ENCODE measurements around the gene COL12A1.

Gene COL12A1

GRCh38 chr6:75113446-75113845 lies 92.4 kb downstream of the COL12A1 start:
- H3K27ac ChIP-seq (ENCODE audit: low read depth, low read length) = no peak overlapping the region
- H3K9me3 ChIP-seq (ENCODE audit: control insufficient read depth in 5 of 5, low read length in 5 of 5) = no peaks in the 10 kb centered on the region
- H3K4me1 ChIP-seq (ENCODE audit: control insufficient read depth in 5 of 5, insufficient read depth in 5 of 5, low read length in 5 of 5) = peaks cover 0 to 19% (median 8%) of the 10 kb centered on the region in 5 donors
- peaks cover 0 to 31% (median 13%) of the 10 kb centered on the region in 5 donors for H3K36me3 ChIP-seq (ENCODE audit: control insufficient read depth in 5 of 5, insufficient read depth in 5 of 5, low read length in 5 of 5)
- no peak overlapping the region for H3K4me3 ChIP-seq (ENCODE audit: low read depth in 1 of 5, low read length in 5 of 5)
- no peak overlapping the region for H3K9ac ChIP-seq (ENCODE audit: low read length in 5 of 5)
- H3K27me3 ChIP-seq (ENCODE audit: control insufficient read depth in 5 of 5, insufficient read depth in 4 of 5, low read length in 5 of 5) = no peaks in the 10 kb centered on the region

GRCh38 chr6:75109765-75110164 lies 96.1 kb downstream of the COL12A1 start:
- no peak overlapping the region for H3K4me3 ChIP-seq (ENCODE audit: low read depth in 1 of 5, low read length in 5 of 5)
- no peak overlapping the region for H3K27ac ChIP-seq (ENCODE audit: low read depth, low read length)
- H3K9me3 ChIP-seq (ENCODE audit: control insufficient read depth in 5 of 5, low read length in 5 of 5) = no peaks in the 10 kb centered on the region
- H3K36me3 ChIP-seq (ENCODE audit: control insufficient read depth in 5 of 5, insufficient read depth in 5 of 5, low read length in 5 of 5) = peaks cover 4 to 27% (median 9%) of the 10 kb centered on the region in 5 donors
- no peak overlapping the region for H3K9ac ChIP-seq (ENCODE audit: low read length in 5 of 5)
- peaks cover 0 to 21% (median 3%) of the 10 kb centered on the region in 5 donors for H3K4me1 ChIP-seq (ENCODE audit: control insufficient read depth in 5 of 5, insufficient read depth in 5 of 5, low read length in 5 of 5)
- H3K27me3 ChIP-seq (ENCODE audit: control insufficient read depth in 5 of 5, insufficient read depth in 4 of 5, low read length in 5 of 5) = no peaks in the 10 kb centered on the region

GRCh38 chr6:75109022-75109421 lies 96.8 kb downstream of the COL12A1 start:
- Histone ChIP-seq H3K4me1 (ENCODE audit: control insufficient read depth in 5 of 5, insufficient read depth in 5 of 5, low read length in 5 of 5) (peaks cover 0 to 25% (median 3%) of the 10 kb centered on the region in 5 donors), H3K27me3 (ENCODE audit: control insufficient read depth in 5 of 5, insufficient read depth in 4 of 5, low read length in 5 of 5) (no peaks in the 10 kb centered on the region), H3K9ac (ENCODE audit: low read length in 5 of 5) (no peak overlapping the region), H3K9me3 (ENCODE audit: control insufficient read depth in 5 of 5, low read length in 5 of 5) (no peaks in the 10 kb centered on the region), H3K4me3 (ENCODE audit: low read depth in 1 of 5, low read length in 5 of 5) (no peak overlapping the region), H3K27ac (ENCODE audit: low read depth, low read length) (peak overlapping the region; percentile 73), H3K36me3 (ENCODE audit: control insufficient read depth in 5 of 5, insufficient read depth in 5 of 5, low read length in 5 of 5) (peaks cover 4 to 31% (median 10%) of the 10 kb centered on the region in 5 donors)

GRCh38 chr6:75108333-75108974 lies 97.4 kb downstream of the COL12A1 start:
- Histone ChIP-seq H3K9me3 (ENCODE audit: control insufficient read depth in 5 of 5, low read length in 5 of 5) (no peaks in the 10 kb centered on the region), H3K9ac (ENCODE audit: low read length in 5 of 5) (peak overlapping the region in 1 of 5 donors; percentile 8), H3K27ac (ENCODE audit: low read depth, low read length) (peak overlapping the region; percentile 73), H3K27me3 (ENCODE audit: control insufficient read depth in 5 of 5, insufficient read depth in 4 of 5, low read length in 5 of 5) (no peaks in the 10 kb centered on the region), H3K4me1 (ENCODE audit: control insufficient read depth in 5 of 5, insufficient read depth in 5 of 5, low read length in 5 of 5) (peaks cover 0 to 28% (median 5%) of the 10 kb centered on the region in 5 donors), H3K36me3 (ENCODE audit: control insufficient read depth in 5 of 5, insufficient read depth in 5 of 5, low read length in 5 of 5) (peaks cover 4 to 34% (median 10%) of the 10 kb centered on the region in 5 donors), H3K4me3 (ENCODE audit: low read depth in 1 of 5, low read length in 5 of 5) (no peak overlapping the region)

- H3K9ac ChIP-seq (ENCODE audit: low read length in 5 of 5) = no peak overlapping the region
- H3K4me1 ChIP-seq (ENCODE audit: control insufficient read depth in 5 of 5, insufficient read depth in 5 of 5, low read length in 5 of 5) = peaks cover 0 to 26% (median 8%) of the 10 kb centered on the region in 5 donors
- H3K4me3 ChIP-seq (ENCODE audit: low read depth in 1 of 5, low read length in 5 of 5) = no peak overlapping the region
- peak overlapping the region; percentile 73 for H3K27ac ChIP-seq (ENCODE audit: low read depth, low read length)
- H3K27me3 ChIP-seq (ENCODE audit: control insufficient read depth in 5 of 5, insufficient read depth in 4 of 5, low read length in 5 of 5) = no peaks in the 10 kb centered on the region
- no peaks in the 10 kb centered on the region for H3K9me3 ChIP-seq (ENCODE audit: control insufficient read depth in 5 of 5, low read length in 5 of 5)
- H3K36me3 ChIP-seq (ENCODE audit: control insufficient read depth in 5 of 5, insufficient read depth in 5 of 5, low read length in 5 of 5) = peaks cover 4 to 35% (median 12%) of the 10 kb centered on the region in 5 donors
These were observed 97.9 kb downstream of the COL12A1 start for GRCh38 chr6:75107913-75108312.

GRCh38 chr6:75106426-75106825 lies 99.4 kb downstream of the COL12A1 start:
- H3K4me1 ChIP-seq (ENCODE audit: control insufficient read depth in 5 of 5, insufficient read depth in 5 of 5, low read length in 5 of 5) = peaks cover 0 to 31% (median 8%) of the 10 kb centered on the region in 5 donors
- peaks cover 4 to 29% (median 13%) of the 10 kb centered on the region in 5 donors for H3K36me3 ChIP-seq (ENCODE audit: control insufficient read depth in 5 of 5, insufficient read depth in 5 of 5, low read length in 5 of 5)
- no peaks in the 10 kb centered on the region for H3K9me3 ChIP-seq (ENCODE audit: control insufficient read depth in 5 of 5, low read length in 5 of 5)
- H3K27me3 ChIP-seq (ENCODE audit: control insufficient read depth in 5 of 5, insufficient read depth in 4 of 5, low read length in 5 of 5) = no peaks in the 10 kb centered on the region
- peak overlapping the region in 1 of 5 donors; percentile 69 for H3K9ac ChIP-seq (ENCODE audit: low read length in 5 of 5)
- H3K4me3 ChIP-seq (ENCODE audit: low read depth in 1 of 5, low read length in 5 of 5) = no peak overlapping the region
- no peak overlapping the region for H3K27ac ChIP-seq (ENCODE audit: low read depth, low read length)

GRCh38 chr6:75103431-75103830 lies 102.4 kb downstream of the COL12A1 start:
- Histone ChIP-seq H3K27ac (ENCODE audit: low read depth, low read length) (peak overlapping the region; percentile 4), H3K27me3 (ENCODE audit: control insufficient read depth in 5 of 5, insufficient read depth in 4 of 5, low read length in 5 of 5) (no peaks in the 10 kb centered on the region), H3K4me1 (ENCODE audit: control insufficient read depth in 5 of 5, insufficient read depth in 5 of 5, low read length in 5 of 5) (peaks cover 8 to 29% (median 15%) of the 10 kb centered on the region in 5 donors), H3K36me3 (ENCODE audit: control insufficient read depth in 5 of 5, insufficient read depth in 5 of 5, low read length in 5 of 5) (peaks cover 8 to 34% (median 18%) of the 10 kb centered on the region in 5 donors), H3K9me3 (ENCODE audit: control insufficient read depth in 5 of 5, low read length in 5 of 5) (no peaks in the 10 kb centered on the region), H3K4me3 (ENCODE audit: low read depth in 1 of 5, low read length in 5 of 5) (no peak overlapping the region), H3K9ac (ENCODE audit: low read length in 5 of 5) (no peak overlapping the region)

- H3K36me3 ChIP-seq (ENCODE audit: control insufficient read depth in 5 of 5, insufficient read depth in 5 of 5, low read length in 5 of 5) = peaks cover 8 to 34% (median 18%) of the 10 kb centered on the region in 5 donors
These were observed 103.6 kb downstream of the COL12A1 start for GRCh38 chr6:75102301-75102700.

GRCh38 chr6:75101896-75102295 lies 104.0 kb downstream of the COL12A1 start:
- H3K36me3 ChIP-seq (ENCODE audit: control insufficient read depth in 5 of 5, insufficient read depth in 5 of 5, low read length in 5 of 5) = peaks cover 8 to 34% (median 18%) of the 10 kb centered on the region in 5 donors
- peak overlapping the region; percentile 81 for H3K27ac ChIP-seq (ENCODE audit: low read depth, low read length)
- peaks cover 8 to 30% (median 20%) of the 10 kb centered on the region in 5 donors for H3K4me1 ChIP-seq (ENCODE audit: control insufficient read depth in 5 of 5, insufficient read depth in 5 of 5, low read length in 5 of 5)
- H3K4me3 ChIP-seq (ENCODE audit: low read depth in 1 of 5, low read length in 5 of 5) = no peak overlapping the region
- no peaks in the 10 kb centered on the region for H3K27me3 ChIP-seq (ENCODE audit: control insufficient read depth in 5 of 5, insufficient read depth in 4 of 5, low read length in 5 of 5)
- H3K9ac ChIP-seq (ENCODE audit: low read length in 5 of 5) = no peak overlapping the region
- no peaks in the 10 kb centered on the region for H3K9me3 ChIP-seq (ENCODE audit: control insufficient read depth in 5 of 5, low read length in 5 of 5)

More at GRCh38 chr6:75102301-75102700, 103.6 kb downstream of the COL12A1 start:
- no peak overlapping the region for H3K9ac ChIP-seq (ENCODE audit: low read length in 5 of 5)
- peak overlapping the region; percentile 42 for H3K27ac ChIP-seq (ENCODE audit: low read depth, low read length)
- no peaks in the 10 kb centered on the region for H3K9me3 ChIP-seq (ENCODE audit: control insufficient read depth in 5 of 5, low read length in 5 of 5)
- peaks cover 8 to 30% (median 20%) of the 10 kb centered on the region in 5 donors for H3K4me1 ChIP-seq (ENCODE audit: control insufficient read depth in 5 of 5, insufficient read depth in 5 of 5, low read length in 5 of 5)
- no peaks in the 10 kb centered on the region for H3K27me3 ChIP-seq (ENCODE audit: control insufficient read depth in 5 of 5, insufficient read depth in 4 of 5, low read length in 5 of 5)
- no peak overlapping the region for H3K4me3 ChIP-seq (ENCODE audit: low read depth in 1 of 5, low read length in 5 of 5)

GRCh38 chr6:75098709-75099108 lies 107.1 kb downstream of the COL12A1 start:
- H3K9me3 ChIP-seq (ENCODE audit: control insufficient read depth in 5 of 5, low read length in 5 of 5) = no peaks in the 10 kb centered on the region
- peaks cover 4 to 14% (median 6%) of the 10 kb centered on the region in 5 donors for H3K36me3 ChIP-seq (ENCODE audit: control insufficient read depth in 5 of 5, insufficient read depth in 5 of 5, low read length in 5 of 5)
- peak overlapping the region in 1 of 5 donors; percentile 51 for H3K9ac ChIP-seq (ENCODE audit: low read length in 5 of 5)
- peak overlapping the region; percentile 81 for H3K27ac ChIP-seq (ENCODE audit: low read depth, low read length)
- H3K4me3 ChIP-seq (ENCODE audit: low read depth in 1 of 5, low read length in 5 of 5) = no peak overlapping the region
- peaks cover 5 to 33% (median 23%) of the 10 kb centered on the region in 5 donors for H3K4me1 ChIP-seq (ENCODE audit: control insufficient read depth in 5 of 5, insufficient read depth in 5 of 5, low read length in 5 of 5)
- H3K27me3 ChIP-seq (ENCODE audit: control insufficient read depth in 5 of 5, insufficient read depth in 4 of 5, low read length in 5 of 5) = no peaks in the 10 kb centered on the region
